Naive B cell (primary cell): ENCODE data around the gene GRM6. TPM values are rescaled to one million over a fixed set of nuclear protein-coding genes. Genes with fewer than 3 reads are reported as not detected.

ENCODE experiments used
- ATAC-seq, 2 donors: fragments of 150-1000 bp; cut with Tn5 transposase; 2 replicates each; pipeline ENCODE4 v1.10.0; 2021; ENCODE audit warnings: low read depth in 2 of 2, mild to moderate bottlenecking in 2 of 2, moderate library complexity in 2 of 2
- DNase-seq: peaks from one replicate; pipeline ENCODE4 v3.0.0; 2022
- H3K27ac Mint-ChIP-seq, 6 donors: one replicate each; pipeline ENCODE4 v1.8.0; 2020 to 2022; ENCODE audit warnings: mild to moderate bottlenecking in 6 of 6, mixed read lengths in 6 of 6, moderate library complexity in 5 of 6, inconsistent platforms in 2 of 6
- H3K27me3 Mint-ChIP-seq, 3 donors: one replicate each; pipeline ENCODE4 v1.8.0; 2021 to 2022; ENCODE audit warnings: mixed read lengths in 3 of 3, mild to moderate bottlenecking in 1 of 3
- H3K36me3 Mint-ChIP-seq, 2 donors: one replicate each; pipeline ENCODE4 v1.8.0; 2020 to 2022; ENCODE audit warnings: mixed read lengths in 2 of 2, inconsistent platforms in 1 of 2, mild to moderate bottlenecking in 1 of 2
- H3K4me1 Mint-ChIP-seq, 3 donors: one replicate each; pipeline ENCODE4 v1.8.0; 2020 to 2022; ENCODE audit warnings: mixed read lengths in 3 of 3, inconsistent platforms in 1 of 3, mild to moderate bottlenecking in 1 of 3, moderate library complexity in 1 of 3
- H3K4me3 Mint-ChIP-seq, 8 donors: one replicate each; pipeline ENCODE4 v1.8.0; 2020 to 2022; ENCODE audit warnings: mild to moderate bottlenecking in 8 of 8, mixed read lengths in 8 of 8, moderate library complexity in 8 of 8, inconsistent platforms in 2 of 8
- H3K9me3 Mint-ChIP-seq, 7 donors: one replicate each; pipeline ENCODE4 v1.8.0; 2020 to 2022; ENCODE audit warnings: mixed read lengths in 7 of 7, mild to moderate bottlenecking in 5 of 7, inconsistent platforms in 2 of 7, moderate library complexity in 1 of 7
- polyA plus RNA-seq, 6 donors: library from polyadenylated mRNA; unstranded; fragments of 300-500 nt; fragmentation: Illumina TruSeq; gene quantifications; one replicate each; pipeline ENCODE4 v1.2.3, GENCODE V29; 2021; ENCODE audit warnings: low read depth in 6 of 6

GRM6 gene
- polyA plus RNA-seq: not detected

- Mint-ChIP-seq H3K27me3 (peaks cover 19 to 59% (median 48%) of the 10 kb centered on the region in 3 donors), H3K4me3 (peak within 1 kb of the TSS in 2 of 8 donors; percentile 55 to 57), H3K9me3 (peaks cover 0 to 12% (median 4%) of the 10 kb centered on the region in 7 donors), H3K4me1 (peaks cover 8 to 9% (median 9%) of the 10 kb centered on the region in 3 donors), H3K27ac (no peak within 1 kb of the TSS), H3K36me3 (peaks cover 0 to 24% of the 10 kb centered on the region in 2 donors)
- no peak for ATAC-seq
- no peak for DNase-seq
Measured at GRCh38 chr5:178994580-178995340, at the start of gene GRM6. Gene GRM6 (minus strand): TSS chr5:178995320. CDS start chr5:178994944, 376 bp downstream.

GRCh38 chr5:179044765-179045164 is 49.6 kb upstream of the GRM6 start:
- DNase-seq (no peak), ATAC-seq (no peak)
- Mint-ChIP-seq H3K27me3 (peaks cover 0 to 22% (median 17%) of the 10 kb centered on the region in 3 donors), H3K36me3 (peaks cover 5 to 30% of the 10 kb centered on the region in 2 donors), H3K9me3 (peaks cover 10 to 83% (median 51%) of the 10 kb centered on the region in 7 donors), H3K4me1 (peaks cover 0 to 5% (median 0%) of the 10 kb centered on the region in 3 donors), H3K27ac (no peak overlapping the region), H3K4me3 (no peak overlapping the region)

GRCh38 chr5:179033004-179033580 is 38.0 kb upstream of the GRM6 start:
- H3K27ac Mint-ChIP-seq: no peak overlapping the region
- H3K36me3 Mint-ChIP-seq: peaks cover 61 to 77% of the 10 kb centered on the region in 2 donors
- peak overlapping the region in 1 of 8 donors; percentile 5 for H3K4me3 Mint-ChIP-seq
- ATAC-seq (no peak), DNase-seq (no peak)
- no peaks in the 10 kb centered on the region for H3K4me1 Mint-ChIP-seq
- H3K9me3 Mint-ChIP-seq: peaks cover 35 to 97% (median 92%) of the 10 kb centered on the region in 7 donors
- H3K27me3 Mint-ChIP-seq: no peaks in the 10 kb centered on the region

- H3K4me3 Mint-ChIP-seq: peak within 1 kb of the TSS; percentile 87 to 99 (median 96)
- H3K27me3 Mint-ChIP-seq: peaks cover 7 to 10% (median 8%) of the 10 kb centered on the region in 3 donors
- H3K36me3 Mint-ChIP-seq: peaks cover 27 to 29% of the 10 kb centered on the region in 2 donors
- peaks cover 10 to 28% (median 15%) of the 10 kb centered on the region in 7 donors for H3K9me3 Mint-ChIP-seq
- peak within 1 kb of the TSS; percentile 57 to 96 (median 86) for H3K27ac Mint-ChIP-seq
- DNase-seq: peak; percentile 93
- H3K4me1 Mint-ChIP-seq: peaks cover 3 to 17% (median 14%) of the 10 kb centered on the region in 3 donors
- peak; percentile 93 for ATAC-seq
Measured at GRCh38 chr5:179023528-179024189, 28.5 kb upstream of the GRM6 start, which contains the start of gene ZNF879. Gene ZNF879 (plus strand): TSS chr5:179023804. CDS start chr5:179025005, 1,201 bp downstream.

GRCh38 chr5:179008667-179009066 is 13.5 kb upstream of the GRM6 start:
- H3K36me3 Mint-ChIP-seq: peaks cover 4 to 19% of the 10 kb centered on the region in 2 donors
- peaks cover 0 to 9% (median 3%) of the 10 kb centered on the region in 3 donors for H3K27me3 Mint-ChIP-seq
- H3K9me3 Mint-ChIP-seq: peaks cover 17 to 85% (median 40%) of the 10 kb centered on the region in 7 donors
- ATAC-seq: no peak
- H3K4me3 Mint-ChIP-seq: peak overlapping the region in 1 of 8 donors; percentile 30
- H3K27ac Mint-ChIP-seq: no peak overlapping the region
- DNase-seq: no peak
- no peaks in the 10 kb centered on the region for H3K4me1 Mint-ChIP-seq

GRCh38 chr5:179006564-179006963 is 11.4 kb upstream of the GRM6 start:
- peaks cover 11 to 83% (median 35%) of the 10 kb centered on the region in 7 donors for H3K9me3 Mint-ChIP-seq
- no peaks in the 10 kb centered on the region for H3K4me1 Mint-ChIP-seq

GRCh38 chr5:178998441-178998840 is 3.3 kb upstream of the GRM6 start:
- DNase-seq (no peak), ATAC-seq (no peak)
- Mint-ChIP-seq H3K27ac (no peak overlapping the region), H3K4me3 (no peak overlapping the region), H3K36me3 (peaks cover 0 to 16% of the 10 kb centered on the region in 2 donors), H3K27me3 (peaks cover 25 to 49% (median 29%) of the 10 kb centered on the region in 3 donors), H3K9me3 (peaks cover 0 to 15% (median 6%) of the 10 kb centered on the region in 7 donors), H3K4me1 (peaks cover 4 to 8% (median 4%) of the 10 kb centered on the region in 3 donors)

More at GRCh38 chr5:179006564-179006963, 11.4 kb upstream of the GRM6 start:
- ATAC-seq (no peak), DNase-seq (no peak)
- no peak overlapping the region for H3K4me3 Mint-ChIP-seq
- H3K36me3 Mint-ChIP-seq: peaks cover 4 to 26% of the 10 kb centered on the region in 2 donors
- H3K27me3 Mint-ChIP-seq: peaks cover 9 to 17% (median 10%) of the 10 kb centered on the region in 3 donors
- no peak overlapping the region for H3K27ac Mint-ChIP-seq

- Mint-ChIP-seq H3K4me1 (peaks cover 8 to 9% (median 9%) of the 10 kb centered on the region in 3 donors), H3K36me3 (peaks cover 0 to 18% of the 10 kb centered on the region in 2 donors), H3K27ac (no peak overlapping the region), H3K9me3 (peaks cover 0 to 10% (median 4%) of the 10 kb centered on the region in 7 donors), H3K4me3 (no peak overlapping the region), H3K27me3 (peaks cover 23 to 57% (median 41%) of the 10 kb centered on the region in 3 donors)
- ATAC-seq (no peak), DNase-seq (no peak)
Measured at GRCh38 chr5:178997191-178997590, 2.1 kb upstream of the GRM6 start.

- Mint-ChIP-seq H3K4me3 (no peak overlapping the region), H3K27ac (no peak overlapping the region), H3K4me1 (peaks cover 8 to 9% (median 9%) of the 10 kb centered on the region in 3 donors), H3K36me3 (peaks cover 0 to 24% of the 10 kb centered on the region in 2 donors), H3K9me3 (peaks cover 0 to 10% (median 4%) of the 10 kb centered on the region in 7 donors), H3K27me3 (peaks cover 19 to 59% (median 48%) of the 10 kb centered on the region in 3 donors)
- ATAC-seq (no peak), DNase-seq (no peak)
Measured at GRCh38 chr5:178996156-178996555, 1.0 kb upstream of the GRM6 start.

GRCh38 chr5:178995341-178995690 is 196 bp upstream of the GRM6 start:
- DNase-seq (no peak), ATAC-seq (no peak)
- peak overlapping the region in 2 of 8 donors; percentile 17 to 55 for H3K4me3 Mint-ChIP-seq
- H3K27me3 Mint-ChIP-seq: peaks cover 19 to 59% (median 48%) of the 10 kb centered on the region in 3 donors
- peaks cover 0 to 24% of the 10 kb centered on the region in 2 donors for H3K36me3 Mint-ChIP-seq
- H3K4me1 Mint-ChIP-seq: peaks cover 8 to 9% (median 9%) of the 10 kb centered on the region in 3 donors
- peaks cover 0 to 10% (median 4%) of the 10 kb centered on the region in 7 donors for H3K9me3 Mint-ChIP-seq
- H3K27ac Mint-ChIP-seq: no peak overlapping the region

- H3K27ac Mint-ChIP-seq: no peak overlapping the region
- H3K4me1 Mint-ChIP-seq: peaks cover 8 to 9% (median 9%) of the 10 kb centered on the region in 3 donors
- peaks cover 0 to 24% of the 10 kb centered on the region in 2 donors for H3K36me3 Mint-ChIP-seq
- DNase-seq (no peak), ATAC-seq (no peak)
- peaks cover 19 to 58% (median 48%) of the 10 kb centered on the region in 3 donors for H3K27me3 Mint-ChIP-seq
- peaks cover 3 to 12% (median 6%) of the 10 kb centered on the region in 7 donors for H3K9me3 Mint-ChIP-seq
- H3K4me3 Mint-ChIP-seq: no peak overlapping the region
Measured at GRCh38 chr5:178993955-178994579, 1.1 kb downstream of the GRM6 start.

- peak overlapping the region in 2 of 8 donors; percentile 4 to 35 for H3K4me3 Mint-ChIP-seq
- no peak for ATAC-seq
- peak overlapping the region in 1 of 6 donors; percentile 72 for H3K27ac Mint-ChIP-seq
- no peak for DNase-seq
- peaks cover 19 to 53% (median 48%) of the 10 kb centered on the region in 3 donors for H3K27me3 Mint-ChIP-seq
- peaks cover 0 to 12% (median 6%) of the 10 kb centered on the region in 7 donors for H3K9me3 Mint-ChIP-seq
- H3K4me1 Mint-ChIP-seq: peaks cover 8 to 9% (median 9%) of the 10 kb centered on the region in 3 donors
- H3K36me3 Mint-ChIP-seq: peaks cover 0 to 24% of the 10 kb centered on the region in 2 donors
Measured at GRCh38 chr5:178993236-178993765, 1.8 kb downstream of the GRM6 start.
